ENCODE measurements around the gene PLPPR2. TPM values are rescaled to one million over a fixed set of nuclear protein-coding genes. Genes with fewer than 3 reads are reported as not detected.

Gene PLPPR2
- total and polyA plus RNA-seq, 7 donors = 4.3 to 33.6 (median 20.8) TPM

GRCh38 chr19:11374433-11375142, 19.4 kb downstream of the PLPPR2 start, which contains the start of gene SWSAP1:
SWSAP1 (plus strand) TSS chr19:11374666; CDS start chr19:11374681, 15 bp downstream.
- WGBS, 3 donors = 0 to 1% (median 0%) methylated on average over 44 of the region's 44 CpGs
- Histone ChIP-seq H3K27ac (peak within 1 kb of the TSS; percentile 96), H3K9me3 (no peaks in the 10 kb centered on the region), H3K27me3 (ENCODE audit: insufficient read depth in 3 of 3, low read length in 2 of 3) (no peaks in the 10 kb centered on the region), H3K36me3 (ENCODE audit: insufficient read depth in 1 of 2, low read depth in 1 of 2) (peaks cover 0 to 16% of the 10 kb centered on the region in 2 donors), H3K4me1 (peaks cover 32% of the 10 kb centered on the region), H3K4me3 (peak within 1 kb of the TSS; percentile 76)
- peak; percentile 97 to 98 (median 98) for ATAC-seq
- TF ChIP-seq, protein P1, sequence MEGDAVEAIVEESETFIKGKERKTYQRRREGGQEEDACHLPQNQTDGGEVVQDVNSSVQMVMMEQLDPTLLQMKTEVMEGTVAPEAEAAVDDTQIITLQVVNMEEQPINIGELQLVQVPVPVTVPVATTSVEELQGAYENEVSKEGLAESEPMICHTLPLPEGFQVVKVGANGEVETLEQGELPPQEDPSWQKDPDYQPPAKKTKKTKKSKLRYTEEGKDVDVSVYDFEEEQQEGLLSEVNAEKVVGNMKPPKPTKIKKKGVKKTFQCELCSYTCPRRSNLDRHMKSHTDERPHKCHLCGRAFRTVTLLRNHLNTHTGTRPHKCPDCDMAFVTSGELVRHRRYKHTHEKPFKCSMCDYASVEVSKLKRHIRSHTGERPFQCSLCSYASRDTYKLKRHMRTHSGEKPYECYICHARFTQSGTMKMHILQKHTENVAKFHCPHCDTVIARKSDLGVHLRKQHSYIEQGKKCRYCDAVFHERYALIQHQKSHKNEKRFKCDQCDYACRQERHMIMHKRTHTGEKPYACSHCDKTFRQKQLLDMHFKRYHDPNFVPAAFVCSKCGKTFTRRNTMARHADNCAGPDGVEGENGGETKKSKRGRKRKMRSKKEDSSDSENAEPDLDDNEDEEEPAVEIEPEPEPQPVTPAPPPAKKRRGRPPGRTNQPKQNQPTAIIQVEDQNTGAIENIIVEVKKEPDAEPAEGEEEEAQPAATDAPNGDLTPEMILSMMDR (IDR thresholded peaks at IDR 0.05) = no peak
- DNase-seq = peak; percentile 98 to 99
- intact Hi-C loops (cut with DNase I) = loop anchor here in 1 of 2 donors (5.0 to 10.0 kb wide), 2 partner anchors 58 to 130 kb away; partner anchors contain the start of gene ZNF653

- Histone ChIP-seq H3K27me3 (ENCODE audit: insufficient read depth in 3 of 3, low read length in 2 of 3) (no peaks in the 10 kb centered on the region), H3K4me1 (peaks cover 35% of the 10 kb centered on the region), H3K9me3 (no peaks in the 10 kb centered on the region), H3K36me3 (ENCODE audit: insufficient read depth in 1 of 2, low read depth in 1 of 2) (peaks cover 0 to 10% of the 10 kb centered on the region in 2 donors), H3K27ac (peak overlapping the region; percentile 96), H3K4me3 (peak overlapping the region; percentile 76)
- peak; percentile 44 to 66 for DNase-seq
- ATAC-seq = no peak
- TF ChIP-seq, protein P1 (IDR thresholded peaks at IDR 0.05) = no peak
- intact Hi-C loops (cut with DNase I) = loop anchor here in 1 of 2 donors (5.0 to 10.0 kb wide), 2 partner anchors 57 to 129 kb away; partner anchors contain the start of gene ZNF653
- 15 to 20% (median 18%) methylated on average over 27 of the region's 27 CpGs for WGBS, 3 donors
These were observed 20.1 kb downstream of the PLPPR2 start for GRCh38 chr19:11375143-11375948.

GRCh38 chr19:11377237-11377636, 22.0 kb downstream of the PLPPR2 start:
- Histone ChIP-seq H3K27me3 (ENCODE audit: insufficient read depth in 3 of 3, low read length in 2 of 3) (peaks cover 0 to 8% (median 0%) of the 10 kb centered on the region in 3 donors), H3K9me3 (no peaks in the 10 kb centered on the region), H3K4me1 (peaks cover 46% of the 10 kb centered on the region), H3K4me3 (no peak overlapping the region), H3K36me3 (ENCODE audit: insufficient read depth in 1 of 2, low read depth in 1 of 2) (no peaks in the 10 kb centered on the region), H3K27ac (no peak overlapping the region)
- intact Hi-C loops (cut with DNase I) = loop anchor here in 1 of 2 donors (5.0 to 10.0 kb wide), 2 partner anchors 55 to 128 kb away; partner anchors contain the start of gene ZNF653
- TF ChIP-seq, protein P1 (IDR thresholded peaks at IDR 0.05) = no peak
- ATAC-seq (no peak), DNase-seq (no peak)

- 96 to 100% (median 100%) methylated on average over 3 of the region's 3 CpGs for WGBS, 3 donors
- ATAC-seq = no peak
- DNase-seq = no peak
- Histone ChIP-seq H3K27ac (no peak overlapping the region), H3K4me3 (no peak overlapping the region), H3K27me3 (ENCODE audit: insufficient read depth in 3 of 3, low read length in 2 of 3) (peaks cover 0 to 13% (median 2%) of the 10 kb centered on the region in 3 donors), H3K9me3 (no peaks in the 10 kb centered on the region), H3K4me1 (peaks cover 49% of the 10 kb centered on the region), H3K36me3 (ENCODE audit: insufficient read depth in 1 of 2, low read depth in 1 of 2) (no peaks in the 10 kb centered on the region)
- intact Hi-C loops (cut with DNase I) = loop anchor here in 1 of 2 donors (5.0 to 10.0 kb wide), 2 partner anchors 55 to 127 kb away; partner anchors contain the start of gene ZNF653
- TF ChIP-seq, protein P1 (IDR thresholded peaks at IDR 0.05) = no peak
These were observed 22.5 kb downstream of the PLPPR2 start for GRCh38 chr19:11377756-11378155.

Data from psoas muscle (tissue), 8 donors.